Prostate gland (tissue), 2 donors: ENCODE measurements around the gene SLC27A2. TPM values are rescaled to one million over a fixed set of nuclear protein-coding genes. Genes with fewer than 3 reads are reported as not detected.

ENCODE experiments used
- DNase-seq: peaks from one replicate; pipeline ENCODE4 v3.0.0-alpha.2; 2019; ENCODE audit warnings: low spot score
- H3K27ac ChIP-seq, 2 donors: fragments of 200-600 bp; sonication (generic); 2 replicates each; pipeline ENCODE4 v1.5.1; 2017 to 2019
- H3K27me3 ChIP-seq: fragments of 200-600 bp; sonication (generic); replicated peaks from 2 replicates; pipeline ENCODE4 v1.5.1; 2019; ENCODE audit not compliant: insufficient read depth
- H3K36me3 ChIP-seq, 2 donors: fragments of 200-600 bp; sonication (generic); 1 replicate in 1 of 2; 2 replicates in 1 of 2; pipeline versions ENCODE4 v1.5.1 to v1.8.1; 2017 to 2019
- H3K4me1 ChIP-seq: fragments of 200-600 bp; sonication (generic); replicated peaks from 2 replicates; pipeline ENCODE4 v1.5.1; 2019
- H3K4me3 ChIP-seq, 2 donors: fragments of 200-600 bp; sonication (generic); 2 replicates each; pipeline ENCODE4 v1.5.1; 2017 to 2019
- H3K9me3 ChIP-seq: fragments of 200-600 bp; sonication (generic); 2 replicates; pipeline ENCODE4 v1.5.1; 2017
- POLR2A ChIP-seq: fragments of 450-650 bp; IDR thresholded peaks from one replicate; pipeline ENCODE4 v1.6.1; 2016; ENCODE audit warnings: antibody characterized with exemption, mild to moderate bottlenecking
- POLR2AphosphoS5 ChIP-seq: sonication (generic); formaldehyde crosslinking; IDR thresholded peaks from one replicate; pipeline ENCODE4 v1.6.1; 2017; ENCODE audit warnings: antibody characterized with exemption
- WGBS: methylation state at CpG from one replicate; pipeline ENCODE4 v1.1.5; 2018; 5-methylcytosine and 5-hydroxymethylcytosine counted together
- intact Hi-C: fragments of 100-400 bp; cut with DNase I; formaldehyde crosslinking; loops from one replicate; pipeline ENCODE4 v1.14.2; 2022
- total RNA-seq, 2 donors: library from RNA; depleted of rRNA; stranded (reverse); fragments of >200 nt; gene quantifications; one replicate each; pipeline ENCODE4 v1.1.0, GENCODE V29; 2016
- TF ChIP-seq, protein P1 (sequence below), 4 experiments: fragments of 200-600 bp in 2 of 4; fragments of 450-650 bp in 2 of 4; sonication (generic) in 2 of 4; IDR thresholded peaks; 1 replicate in 3 of 4; 2 replicates in 1 of 4; pipeline ENCODE4 v1.5.1; 2016 to 2019; ENCODE audit warnings: antibody characterized with exemption in 4 of 4, mild to moderate bottlenecking in 2 of 4, moderate library complexity in 2 of 4

The SLC27A2 gene
- total RNA-seq, 2 donors from 2014 or later, result 4.7 to 22.0 TPM

DNA sequence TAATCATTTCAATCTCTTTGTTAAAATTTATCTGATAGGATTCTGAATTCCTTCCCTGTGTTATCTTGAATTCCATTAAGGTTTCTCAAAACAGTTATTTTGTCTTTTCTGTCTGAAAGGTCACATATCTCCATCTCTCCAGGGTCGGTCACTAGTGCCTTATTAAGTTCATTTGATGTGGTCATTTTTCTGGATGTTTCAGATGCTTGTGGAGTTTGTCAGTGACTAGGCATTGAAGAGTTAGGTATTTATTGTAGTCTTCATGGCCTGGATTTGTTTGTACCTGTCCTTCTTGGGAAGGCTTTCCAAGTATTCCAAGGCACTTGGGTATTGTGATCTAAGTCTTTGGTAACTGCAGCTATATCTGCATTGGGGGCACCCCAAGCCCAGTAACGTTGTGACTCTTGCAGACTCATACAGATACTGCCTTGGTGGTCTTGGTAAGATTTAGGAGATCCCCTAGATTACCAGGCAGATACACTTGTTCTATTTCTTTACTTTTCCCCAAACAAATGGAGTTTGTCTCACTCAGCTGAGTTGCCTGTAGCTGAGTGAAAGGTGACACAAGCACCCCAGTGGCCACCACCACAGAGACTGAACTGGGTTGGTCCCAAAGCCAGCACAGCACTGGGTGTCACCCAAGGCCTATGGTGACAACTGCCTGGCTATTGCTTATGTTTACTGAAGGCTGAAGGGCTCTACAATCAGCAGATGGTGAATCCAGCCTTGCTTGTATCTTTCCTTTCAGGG is 18.9 kb upstream of the SLC27A2 start:
- TF ChIP-seq POLR2AphosphoS5 (no peak), POLR2A (no peak)
- TF ChIP-seq, protein P1, sequence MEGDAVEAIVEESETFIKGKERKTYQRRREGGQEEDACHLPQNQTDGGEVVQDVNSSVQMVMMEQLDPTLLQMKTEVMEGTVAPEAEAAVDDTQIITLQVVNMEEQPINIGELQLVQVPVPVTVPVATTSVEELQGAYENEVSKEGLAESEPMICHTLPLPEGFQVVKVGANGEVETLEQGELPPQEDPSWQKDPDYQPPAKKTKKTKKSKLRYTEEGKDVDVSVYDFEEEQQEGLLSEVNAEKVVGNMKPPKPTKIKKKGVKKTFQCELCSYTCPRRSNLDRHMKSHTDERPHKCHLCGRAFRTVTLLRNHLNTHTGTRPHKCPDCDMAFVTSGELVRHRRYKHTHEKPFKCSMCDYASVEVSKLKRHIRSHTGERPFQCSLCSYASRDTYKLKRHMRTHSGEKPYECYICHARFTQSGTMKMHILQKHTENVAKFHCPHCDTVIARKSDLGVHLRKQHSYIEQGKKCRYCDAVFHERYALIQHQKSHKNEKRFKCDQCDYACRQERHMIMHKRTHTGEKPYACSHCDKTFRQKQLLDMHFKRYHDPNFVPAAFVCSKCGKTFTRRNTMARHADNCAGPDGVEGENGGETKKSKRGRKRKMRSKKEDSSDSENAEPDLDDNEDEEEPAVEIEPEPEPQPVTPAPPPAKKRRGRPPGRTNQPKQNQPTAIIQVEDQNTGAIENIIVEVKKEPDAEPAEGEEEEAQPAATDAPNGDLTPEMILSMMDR (IDR thresholded peaks at IDR 0.05), result no peak
- Histone ChIP-seq H3K4me1 (no peaks in the 10 kb centered on the region), H3K27me3 (no peaks in the 10 kb centered on the region), H3K36me3 (no peaks in the 10 kb centered on the region), H3K9me3 (no peaks in the 10 kb centered on the region), H3K27ac (no peak overlapping the region), H3K4me3 (no peak overlapping the region)
- WGBS, result 70% methylated on average over 2 of the region's 2 CpGs
- intact Hi-C loops, result no loop called here
- DNase-seq, result no peak

DNA sequence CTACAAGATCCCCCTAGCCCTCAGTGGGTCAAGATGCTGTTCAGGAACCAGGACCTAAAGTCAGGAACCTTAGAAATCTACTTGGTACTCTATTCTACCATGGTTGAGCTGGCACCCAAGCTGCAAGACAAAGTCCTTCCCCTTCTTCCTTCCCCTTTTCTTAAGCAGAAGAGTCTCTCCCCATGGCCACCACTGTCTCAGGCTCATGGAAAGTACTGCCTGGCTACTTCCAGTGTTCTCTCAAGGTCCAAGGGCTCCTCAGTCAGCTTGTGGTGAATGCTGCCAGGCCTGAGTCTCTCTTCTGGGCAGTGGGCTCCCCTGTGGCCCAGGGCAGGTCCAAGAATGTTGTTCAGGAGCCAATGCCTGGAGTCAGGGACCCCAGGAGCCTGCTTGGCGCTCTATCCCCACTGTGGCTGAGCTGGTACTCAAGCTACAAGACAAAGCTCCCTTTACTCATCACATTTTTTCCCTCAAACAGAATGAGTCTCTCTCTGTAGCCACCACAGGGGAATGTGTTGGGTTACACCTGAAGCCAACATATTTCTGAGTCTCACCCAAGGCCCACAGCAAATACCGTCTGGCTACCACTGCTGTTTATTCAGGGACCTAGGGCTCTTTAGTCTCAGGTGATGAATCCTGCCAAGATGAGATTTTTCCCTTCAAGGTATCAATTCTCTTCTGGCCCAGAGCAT is 18.1 kb upstream of the SLC27A2 start:
- intact Hi-C loops, result no loop called here
- TF ChIP-seq POLR2AphosphoS5 (no peak), POLR2A (no peak)
- TF ChIP-seq, protein P1 (IDR thresholded peaks at IDR 0.05), result no peak
- no peak overlapping the region for H3K4me3 ChIP-seq
- no peaks in the 10 kb centered on the region for H3K36me3 ChIP-seq
- no peak for DNase-seq
- 71% methylated on average over 2 of the region's 2 CpGs for WGBS
- no peak overlapping the region for H3K27ac ChIP-seq
- no peaks in the 10 kb centered on the region for H3K9me3 ChIP-seq
- no peaks in the 10 kb centered on the region for H3K27me3 ChIP-seq
- H3K4me1 ChIP-seq, result no peaks in the 10 kb centered on the region

DNA sequence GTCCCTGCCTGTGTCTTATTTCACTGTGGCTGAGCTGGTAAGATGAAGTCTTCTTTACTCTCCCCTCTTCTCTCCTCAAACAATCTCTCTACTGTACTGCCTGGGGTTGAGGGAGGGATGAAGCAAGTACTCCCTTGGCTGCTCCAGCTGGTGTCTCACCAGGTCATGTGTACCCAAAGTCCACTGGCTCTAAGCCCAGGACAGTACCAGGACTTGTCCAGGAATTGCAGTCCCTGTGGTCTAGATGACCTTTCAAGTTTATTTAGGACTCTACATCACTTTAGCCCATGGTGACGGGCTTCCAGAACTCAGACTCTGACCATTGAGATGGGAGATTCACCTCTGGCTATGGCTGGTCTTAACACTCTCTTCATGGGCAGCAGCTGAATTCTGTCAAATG is 17.5 kb upstream of the SLC27A2 start:
- WGBS, result 92% methylated on average over 1 of the region's 1 CpG
- no peak for TF ChIP-seq POLR2A
- TF ChIP-seq POLR2AphosphoS5, result no peak
- TF ChIP-seq, protein P1 (IDR thresholded peaks at IDR 0.05), result no peak
- intact Hi-C loops, result no loop called here

DNA sequence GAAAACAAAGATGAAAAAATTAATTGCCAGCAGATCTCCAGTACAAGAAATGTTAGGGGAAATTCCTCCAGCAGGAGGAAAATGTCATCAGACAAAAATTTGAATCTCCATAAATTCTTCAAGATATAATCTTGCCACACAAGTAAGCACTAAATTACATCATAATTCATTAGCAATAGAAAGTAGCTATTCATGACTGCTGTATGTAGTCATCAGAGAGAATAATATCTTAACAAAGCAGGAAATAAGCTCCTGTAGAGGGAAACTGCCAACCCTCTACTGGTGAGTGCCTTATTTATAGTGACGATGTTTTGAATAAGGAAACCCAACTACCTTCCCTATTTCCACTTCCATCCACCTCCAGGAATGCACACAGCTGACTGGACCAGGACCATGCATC is 15.8 kb upstream of the SLC27A2 start:
- H3K9me3 ChIP-seq, result no peaks in the 10 kb centered on the region
- intact Hi-C loops, result no loop called here
- TF ChIP-seq, protein P1 (IDR thresholded peaks at IDR 0.05), result peak in 1 of 4 experiments; percentile 7
- TF ChIP-seq POLR2AphosphoS5, result no peak
- H3K27ac ChIP-seq, result no peak overlapping the region
- no peaks in the 10 kb centered on the region for H3K27me3 ChIP-seq
- DNase-seq, result no peak
- H3K36me3 ChIP-seq, result no peaks in the 10 kb centered on the region
- no peak overlapping the region for H3K4me3 ChIP-seq
- 46% methylated on average over 1 of the region's 1 CpG for WGBS
- H3K4me1 ChIP-seq, result no peaks in the 10 kb centered on the region

More for the DNA sequence above, 17.5 kb upstream of the SLC27A2 start:
- H3K4me1 ChIP-seq, result no peaks in the 10 kb centered on the region
- H3K36me3 ChIP-seq, result no peaks in the 10 kb centered on the region
- no peak overlapping the region for H3K4me3 ChIP-seq
- H3K9me3 ChIP-seq, result no peaks in the 10 kb centered on the region
- no peak for DNase-seq
- no peaks in the 10 kb centered on the region for H3K27me3 ChIP-seq
- no peak overlapping the region for H3K27ac ChIP-seq

DNA sequence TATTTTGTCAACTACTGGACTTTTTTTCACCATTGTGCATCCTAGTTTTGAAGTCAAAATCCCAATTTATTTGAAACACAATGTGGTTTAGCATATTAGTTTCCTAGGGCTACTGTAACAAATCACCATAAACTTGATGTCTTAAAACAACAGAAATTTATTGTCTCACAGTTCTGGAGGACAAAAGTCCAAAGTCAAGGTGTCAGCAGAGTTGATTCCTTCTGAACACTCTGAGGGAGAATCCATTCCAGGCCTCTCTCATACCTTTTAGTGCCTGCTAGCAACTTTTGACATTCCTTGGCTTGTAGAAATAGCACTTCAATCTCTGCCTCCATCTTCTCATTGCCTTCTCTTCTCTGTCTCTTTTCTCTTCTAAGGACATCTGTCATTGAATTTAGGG is 14.9 kb upstream of the SLC27A2 start:
- H3K4me3 ChIP-seq, result no peak overlapping the region
- intact Hi-C loops, result no loop called here
- TF ChIP-seq POLR2AphosphoS5 (no peak), POLR2A (no peak)
- DNase-seq, result no peak
- no peak overlapping the region for H3K27ac ChIP-seq
- H3K27me3 ChIP-seq, result no peaks in the 10 kb centered on the region
- no peaks in the 10 kb centered on the region for H3K9me3 ChIP-seq
- H3K4me1 ChIP-seq, result no peaks in the 10 kb centered on the region
- H3K36me3 ChIP-seq, result no peaks in the 10 kb centered on the region
